ENCODE data around the gene AFAP1L1.

AFAP1L1 gene

DNA sequence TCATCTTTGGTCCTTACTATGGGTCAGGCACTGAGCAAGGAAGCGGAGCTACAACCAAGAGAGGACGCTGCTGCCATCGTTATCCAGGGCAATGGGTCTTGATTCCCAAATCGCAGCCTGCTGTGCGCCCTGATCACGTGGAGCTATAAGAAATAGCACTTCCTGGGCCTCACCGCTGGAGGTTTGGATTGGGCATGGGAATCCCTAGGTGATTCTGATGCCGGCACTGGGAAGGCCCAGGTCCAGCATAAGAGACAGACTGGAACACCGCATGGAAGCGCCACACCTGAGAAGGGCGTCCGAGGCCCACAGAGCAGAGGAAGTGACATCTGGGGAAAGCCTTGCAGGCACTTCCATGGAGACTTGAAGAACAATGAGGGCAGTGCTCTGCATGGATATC lies 104.4 kb downstream of the AFAP1L1 start:
- Histone ChIP-seq H3K36me3 (ENCODE audit: insufficient read depth) (no peaks in the 10 kb centered on the region), H3K4me2 (no peak overlapping the region), H3K27ac (no peak overlapping the region), H3K4me1 (ENCODE audit: low read depth, poor library complexity, severe bottlenecking) (no peaks in the 10 kb centered on the region), H2AFZ (ENCODE audit: low read depth) (no peak overlapping the region), H3K79me2 (ENCODE audit: insufficient read depth, low read depth) (no peaks in the 10 kb centered on the region), H4K20me1 (ENCODE audit: insufficient read depth) (no peaks in the 10 kb centered on the region), H3K9ac (no peak overlapping the region), H3K27me3 (ENCODE audit: insufficient read depth, low read depth) (no peaks in the 10 kb centered on the region), H3K4me3 (IDR thresholded peaks at IDR 0.05; ENCODE audit: insufficient read depth, low read depth, low read length) (no peak overlapping the region)
- TF ChIP-seq, protein P1, sequence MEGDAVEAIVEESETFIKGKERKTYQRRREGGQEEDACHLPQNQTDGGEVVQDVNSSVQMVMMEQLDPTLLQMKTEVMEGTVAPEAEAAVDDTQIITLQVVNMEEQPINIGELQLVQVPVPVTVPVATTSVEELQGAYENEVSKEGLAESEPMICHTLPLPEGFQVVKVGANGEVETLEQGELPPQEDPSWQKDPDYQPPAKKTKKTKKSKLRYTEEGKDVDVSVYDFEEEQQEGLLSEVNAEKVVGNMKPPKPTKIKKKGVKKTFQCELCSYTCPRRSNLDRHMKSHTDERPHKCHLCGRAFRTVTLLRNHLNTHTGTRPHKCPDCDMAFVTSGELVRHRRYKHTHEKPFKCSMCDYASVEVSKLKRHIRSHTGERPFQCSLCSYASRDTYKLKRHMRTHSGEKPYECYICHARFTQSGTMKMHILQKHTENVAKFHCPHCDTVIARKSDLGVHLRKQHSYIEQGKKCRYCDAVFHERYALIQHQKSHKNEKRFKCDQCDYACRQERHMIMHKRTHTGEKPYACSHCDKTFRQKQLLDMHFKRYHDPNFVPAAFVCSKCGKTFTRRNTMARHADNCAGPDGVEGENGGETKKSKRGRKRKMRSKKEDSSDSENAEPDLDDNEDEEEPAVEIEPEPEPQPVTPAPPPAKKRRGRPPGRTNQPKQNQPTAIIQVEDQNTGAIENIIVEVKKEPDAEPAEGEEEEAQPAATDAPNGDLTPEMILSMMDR (conservative IDR thresholded peaks at IDR 0.05; ENCODE audit: low read depth, low read length) = no peak

GRCh38 chr5:149376711-149377447 lies 105.2 kb downstream of the AFAP1L1 start:
- no peaks in the 10 kb centered on the region for H3K36me3 ChIP-seq (ENCODE audit: insufficient read depth)
- no peak overlapping the region for H2AFZ ChIP-seq (ENCODE audit: low read depth)
- H3K4me1 ChIP-seq (ENCODE audit: low read depth, poor library complexity, severe bottlenecking) = no peaks in the 10 kb centered on the region
- H4K20me1 ChIP-seq (ENCODE audit: insufficient read depth) = no peaks in the 10 kb centered on the region
- H3K27ac ChIP-seq = no peak overlapping the region
- TF ChIP-seq, protein P1 (conservative IDR thresholded peaks at IDR 0.05; ENCODE audit: low read depth, low read length) = no peak
- no peak overlapping the region for H3K9ac ChIP-seq
- no peak overlapping the region for H3K4me3 ChIP-seq (IDR thresholded peaks at IDR 0.05; ENCODE audit: insufficient read depth, low read depth, low read length)
- H3K27me3 ChIP-seq (ENCODE audit: insufficient read depth, low read depth) = no peaks in the 10 kb centered on the region
- no peak overlapping the region for H3K4me2 ChIP-seq
- H3K79me2 ChIP-seq (ENCODE audit: insufficient read depth, low read depth) = no peaks in the 10 kb centered on the region

GRCh38 chr5:149378241-149378820 lies 106.7 kb downstream of the AFAP1L1 start:
- Histone ChIP-seq H3K4me1 (ENCODE audit: low read depth, poor library complexity, severe bottlenecking) (no peaks in the 10 kb centered on the region), H3K27ac (no peak overlapping the region), H3K79me2 (ENCODE audit: insufficient read depth, low read depth) (no peaks in the 10 kb centered on the region), H3K9ac (no peak overlapping the region), H3K4me3 (IDR thresholded peaks at IDR 0.05; ENCODE audit: insufficient read depth, low read depth, low read length) (no peak overlapping the region), H4K20me1 (ENCODE audit: insufficient read depth) (no peaks in the 10 kb centered on the region), H2AFZ (ENCODE audit: low read depth) (no peak overlapping the region), H3K27me3 (ENCODE audit: insufficient read depth, low read depth) (no peaks in the 10 kb centered on the region), H3K36me3 (ENCODE audit: insufficient read depth) (no peaks in the 10 kb centered on the region), H3K4me2 (no peak overlapping the region)
- TF ChIP-seq, protein P1 (conservative IDR thresholded peaks at IDR 0.05; ENCODE audit: low read depth, low read length) = no peak

DNA sequence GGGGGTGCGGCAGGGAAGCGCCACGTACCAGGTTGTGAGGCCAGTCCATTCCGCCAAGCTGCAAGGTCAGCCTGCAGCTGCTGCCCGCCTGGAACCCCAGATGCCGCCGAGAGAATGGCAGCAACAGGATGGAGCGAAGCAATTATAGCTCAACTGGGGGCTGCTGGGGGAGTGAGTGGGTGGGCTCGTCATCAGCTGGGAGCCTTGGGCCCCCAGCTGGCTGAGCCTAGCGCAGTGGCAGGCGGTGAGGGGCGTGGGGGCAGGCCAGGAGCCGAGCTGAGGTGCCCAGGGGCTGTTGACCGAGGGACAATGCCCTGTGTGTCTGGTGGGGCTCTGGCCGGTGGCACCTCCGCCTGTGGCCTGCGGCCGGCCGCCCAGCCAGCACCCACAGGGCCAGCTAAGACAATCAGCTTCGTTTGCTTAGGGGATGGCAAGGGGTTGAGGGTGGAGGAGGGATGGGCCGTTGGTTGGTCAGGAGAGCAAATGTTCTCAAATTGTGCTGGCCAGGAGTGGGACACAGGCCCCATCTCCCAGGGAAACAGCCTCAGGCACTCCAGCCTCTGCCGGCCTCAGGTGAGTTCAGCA lies 107.6 kb downstream of the AFAP1L1 start, which contains the start of gene IL17B:
Gene IL17B, minus strand, starts transcription at position 116 of the 585 bp plus-strand sequence. Its CDS starts 67 bp downstream, at position 49.
- Histone ChIP-seq H3K27me3 (ENCODE audit: insufficient read depth, low read depth) (no peaks in the 10 kb centered on the region), H4K20me1 (ENCODE audit: insufficient read depth) (no peaks in the 10 kb centered on the region), H3K27ac (no peak within 1 kb of the TSS), H3K4me3 (IDR thresholded peaks at IDR 0.05; ENCODE audit: insufficient read depth, low read depth, low read length) (no peak within 1 kb of the TSS), H3K36me3 (ENCODE audit: insufficient read depth) (no peaks in the 10 kb centered on the region), H3K4me2 (no peak within 1 kb of the TSS), H3K4me1 (ENCODE audit: low read depth, poor library complexity, severe bottlenecking) (no peaks in the 10 kb centered on the region), H3K79me2 (ENCODE audit: insufficient read depth, low read depth) (no peaks in the 10 kb centered on the region), H3K9ac (no peak within 1 kb of the TSS), H2AFZ (ENCODE audit: low read depth) (no peak within 1 kb of the TSS)
- TF ChIP-seq, protein P1 (conservative IDR thresholded peaks at IDR 0.05; ENCODE audit: low read depth, low read length) = no peak
